Measurements from ENCODE around the gene PTH2.

The PTH2 gene

DNA sequence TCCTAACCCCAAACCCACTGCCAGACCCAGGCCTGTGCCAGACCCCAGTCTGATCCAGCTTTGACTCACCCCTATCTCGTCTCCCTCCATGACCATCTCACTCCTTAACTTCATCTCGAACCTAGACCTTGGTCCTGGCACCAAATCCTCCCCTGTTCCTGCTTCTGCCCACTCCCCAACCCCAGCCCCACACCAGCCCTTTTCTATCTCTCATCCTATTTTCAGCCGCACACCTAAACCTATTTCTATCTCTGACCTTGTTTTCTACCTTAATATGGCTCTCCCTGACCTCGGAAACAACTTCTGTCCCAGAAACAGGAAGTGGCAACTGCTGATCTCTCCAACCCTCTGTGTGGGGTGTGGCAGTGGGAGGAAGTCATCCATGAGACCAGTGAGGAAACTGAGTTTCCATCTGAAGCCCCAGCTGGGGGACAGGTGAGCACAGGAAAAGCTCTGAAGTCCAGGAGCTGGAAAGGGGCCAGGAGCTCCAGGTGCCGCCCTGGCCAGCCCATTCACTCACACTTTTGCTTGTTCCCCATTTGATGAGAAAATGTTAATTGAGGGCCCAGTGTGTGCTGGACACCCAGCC lies 13.7 kb downstream of the PTH2 start:
- DNase-seq: no peak

DNA sequence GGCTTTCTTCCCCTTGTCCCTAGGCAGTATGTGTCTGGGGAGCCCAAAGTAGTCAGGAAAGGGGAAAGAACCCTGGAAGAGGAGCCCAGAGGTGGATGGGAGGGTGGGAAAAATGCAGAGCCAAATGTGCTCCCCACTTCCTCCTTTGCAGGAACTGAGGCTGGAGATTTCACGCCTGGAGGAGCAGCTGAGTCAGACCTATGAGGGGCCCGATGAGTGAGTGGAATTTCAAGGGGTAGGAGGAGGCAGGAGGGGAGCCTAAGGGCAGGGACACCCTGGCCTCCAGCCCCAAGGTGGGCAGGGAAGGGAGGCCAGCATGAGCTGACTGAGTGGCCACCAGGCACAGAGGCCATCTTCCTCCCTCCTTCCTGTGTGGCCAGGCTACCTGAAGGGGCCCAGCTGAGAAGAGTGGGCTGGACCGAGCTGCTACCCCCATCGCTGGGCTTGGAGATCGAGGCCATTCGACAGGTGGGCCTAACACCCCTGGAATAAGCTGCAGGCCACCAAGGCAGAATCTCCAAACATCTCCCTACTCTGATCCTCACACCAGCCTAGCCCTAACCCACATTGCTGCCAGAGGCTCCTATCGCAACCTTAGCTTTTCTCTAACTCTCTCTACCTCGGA lies 14.3 kb downstream of the PTH2 start:
- no peak for DNase-seq

DNA sequence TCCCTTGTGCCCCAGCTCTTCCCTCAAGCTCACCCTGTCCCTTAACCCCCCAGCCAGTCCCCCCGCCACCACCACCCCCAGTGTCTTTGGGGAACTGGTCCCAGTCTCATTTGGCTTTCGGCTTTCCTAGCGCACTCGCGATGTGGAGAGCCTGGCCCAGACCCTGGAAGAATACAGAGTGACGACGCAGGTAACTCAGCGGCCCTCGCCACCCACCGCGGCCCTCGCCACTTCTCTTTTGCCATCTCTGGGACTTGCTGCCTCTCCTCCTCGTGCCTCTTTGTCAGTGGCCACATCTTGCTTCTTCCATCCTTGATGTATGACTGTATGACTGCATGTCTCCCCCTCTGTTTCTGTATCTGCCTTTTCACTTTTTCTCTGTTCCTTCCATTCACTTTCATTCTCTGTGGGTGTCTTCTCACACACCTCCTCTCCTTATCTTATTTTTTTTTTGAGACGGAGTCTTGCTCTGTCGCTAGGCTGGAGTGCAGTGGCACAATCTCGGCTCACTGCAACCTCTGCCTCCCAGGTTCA lies 15.7 kb downstream of the PTH2 start:
- no peak for DNase-seq

DNA sequence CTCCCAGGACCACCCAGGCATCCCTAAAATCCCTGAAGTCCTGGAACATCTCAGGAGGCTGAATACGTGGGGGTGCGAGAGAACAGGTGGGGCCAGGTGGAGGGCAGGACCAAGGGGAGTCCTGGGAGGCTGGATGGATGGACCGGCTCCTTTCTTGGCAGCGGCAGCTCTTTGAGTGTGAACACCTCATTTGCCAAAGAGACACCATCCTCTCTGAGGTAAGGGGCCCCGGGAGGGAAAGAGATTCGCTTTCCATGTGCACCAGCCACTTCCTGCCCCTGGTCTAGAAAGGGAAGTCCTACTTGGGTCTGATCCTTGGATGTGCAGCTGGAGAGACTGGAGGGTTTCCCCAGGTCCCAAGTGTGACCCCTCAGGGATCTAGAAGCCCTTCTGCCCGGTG lies 16.2 kb downstream of the PTH2 start:
- DNase-seq: no peak

DNA sequence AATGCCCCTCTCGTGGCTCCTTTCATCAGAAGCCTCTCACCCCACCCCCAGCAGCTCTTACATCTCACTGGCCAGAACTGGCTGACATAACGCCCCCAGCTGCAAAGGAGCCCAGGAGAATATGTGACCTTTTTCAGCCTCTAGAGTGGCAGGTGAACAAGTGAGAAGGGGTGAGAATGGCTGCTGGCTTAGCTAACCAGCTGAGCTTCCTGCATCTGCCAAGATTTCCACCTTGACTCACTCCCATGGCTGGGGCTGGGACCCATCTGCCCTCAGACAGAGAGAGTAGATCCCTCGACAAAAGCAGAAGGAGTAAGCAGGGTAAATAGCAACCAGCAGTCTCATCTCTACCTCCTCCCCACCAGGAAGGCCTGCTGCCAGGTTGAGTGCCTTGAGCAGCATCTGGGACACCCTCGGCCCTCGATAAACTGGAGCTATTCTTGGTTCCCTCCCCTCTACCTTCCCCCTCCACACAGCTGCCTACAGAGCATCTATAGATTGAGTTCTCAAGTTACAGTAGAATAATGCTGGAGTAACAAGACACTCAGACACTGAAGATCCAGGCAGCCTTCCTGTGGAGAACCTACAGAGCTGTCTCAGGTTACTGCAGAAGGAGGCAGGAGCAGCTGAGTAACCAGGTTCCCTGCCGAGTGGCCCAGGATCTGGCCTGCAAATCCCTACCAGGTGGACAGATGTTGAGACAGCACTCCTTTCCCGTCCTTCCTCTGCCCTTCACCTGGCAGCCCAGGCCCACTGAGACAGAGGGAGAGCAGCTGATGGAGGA lies 19.6 kb downstream of the PTH2 start:
- DNase-seq: peak in 1 of 2 experiments; percentile 39

DNA sequence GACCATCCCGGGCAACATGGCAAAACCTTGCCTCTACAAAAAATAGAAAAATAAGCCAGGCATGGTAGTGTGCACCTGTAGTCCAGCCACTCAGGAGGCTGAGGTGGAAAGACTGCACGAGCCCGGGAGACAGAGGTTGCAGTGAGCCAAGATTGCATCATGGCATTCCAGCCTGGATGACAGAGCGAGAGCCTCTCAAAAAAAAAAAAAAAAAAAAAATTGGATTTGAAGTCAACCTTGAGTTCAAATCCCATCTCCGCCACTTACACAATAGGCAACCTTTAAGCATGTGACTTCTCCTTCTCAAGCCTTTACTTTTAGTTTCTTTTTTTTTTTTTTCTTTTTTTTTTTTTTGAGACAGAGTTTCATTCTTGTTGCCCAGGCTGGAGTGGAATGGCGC lies 23.2 kb downstream of the PTH2 start:
- no peak for DNase-seq

DNA sequence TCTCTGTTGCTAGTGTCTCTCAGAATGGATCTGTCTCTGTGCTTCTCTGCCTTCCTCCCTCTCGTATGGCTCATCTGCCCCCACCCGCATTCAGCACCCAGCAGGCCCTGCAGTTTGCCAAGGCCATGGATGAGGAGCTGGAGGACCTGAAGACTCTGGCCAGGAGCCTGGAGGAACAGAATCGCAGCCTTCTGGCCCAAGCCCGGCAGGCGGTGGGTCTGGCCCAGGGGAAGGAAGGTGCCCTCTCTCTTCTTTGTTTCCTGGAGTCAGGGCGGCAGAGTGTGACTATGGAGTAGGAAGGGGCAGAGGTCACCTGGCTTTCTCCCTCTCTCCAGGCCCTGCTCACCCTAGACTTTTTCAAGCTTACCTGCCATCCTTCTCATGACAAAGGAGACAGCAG lies 24.3 kb downstream of the PTH2 start:
- no peak for DNase-seq

DNA sequence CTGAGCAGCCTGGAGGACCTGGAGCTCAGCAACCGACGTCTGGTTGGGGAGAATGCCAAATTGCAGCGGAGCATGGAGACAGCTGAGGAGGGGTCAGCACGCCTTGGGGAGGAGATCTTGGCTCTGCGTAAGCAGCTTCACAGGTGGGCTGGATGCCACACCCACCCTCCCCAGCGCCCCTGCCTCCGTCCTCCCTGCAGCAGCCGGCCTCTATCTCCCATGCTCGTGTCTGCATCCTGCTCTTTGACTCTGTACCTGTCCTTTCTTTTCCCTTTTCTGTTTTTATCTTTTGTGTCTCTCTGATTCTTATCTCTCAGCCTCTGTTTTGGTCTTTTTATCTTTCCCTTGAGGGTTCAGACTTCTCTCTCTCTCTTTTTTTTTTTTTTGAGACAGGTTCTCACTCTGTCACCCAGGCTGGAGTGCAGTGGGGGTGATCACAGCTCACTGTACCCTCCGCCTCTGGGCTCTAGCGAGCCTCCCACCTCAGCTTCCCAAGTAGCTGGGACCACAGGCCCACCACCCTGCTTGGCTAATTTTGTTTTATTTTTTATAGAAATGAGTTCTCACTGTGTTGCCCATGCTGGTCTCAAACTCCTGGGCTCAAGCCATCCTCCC lies 25.1 kb downstream of the PTH2 start:
- DNase-seq: no peak

DNA sequence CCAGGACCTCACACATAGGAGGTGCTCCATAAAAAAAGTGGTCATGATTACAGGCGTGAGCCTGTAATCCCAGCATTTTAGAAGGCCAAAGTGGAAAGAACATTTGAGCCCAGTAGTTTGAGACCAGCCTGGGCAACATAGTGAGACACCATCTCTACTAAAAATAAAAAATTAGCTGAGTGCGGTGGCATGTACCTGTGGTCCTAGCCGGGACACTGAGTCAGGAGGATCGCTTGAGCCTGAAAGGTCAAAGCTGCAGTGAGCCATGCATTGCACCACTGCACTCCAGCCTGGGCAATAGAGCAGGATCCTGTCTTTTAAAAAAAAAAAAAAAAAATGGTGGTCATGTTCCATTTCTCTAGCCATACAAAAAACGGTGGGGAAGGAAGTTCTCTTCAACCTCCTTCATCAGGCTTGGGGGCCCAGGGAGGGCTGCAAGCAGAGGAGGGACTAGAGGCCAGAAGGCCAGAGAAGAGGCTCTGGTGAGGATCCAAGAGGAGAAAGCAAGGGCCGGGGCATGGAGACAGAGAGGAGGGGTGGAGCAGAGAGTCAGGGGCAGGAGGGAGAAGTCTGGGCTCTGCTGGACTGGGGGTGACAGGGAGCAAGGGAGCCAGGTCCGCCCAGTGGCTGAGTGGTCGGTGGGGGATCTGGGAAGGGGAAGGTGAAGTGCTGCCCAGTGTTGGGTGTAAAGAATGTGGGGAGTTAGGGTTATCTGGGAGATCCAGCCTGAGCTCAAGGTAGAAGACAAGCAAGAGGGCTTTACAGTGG lies 26.3 kb downstream of the PTH2 start:
- no peak for DNase-seq

DNA sequence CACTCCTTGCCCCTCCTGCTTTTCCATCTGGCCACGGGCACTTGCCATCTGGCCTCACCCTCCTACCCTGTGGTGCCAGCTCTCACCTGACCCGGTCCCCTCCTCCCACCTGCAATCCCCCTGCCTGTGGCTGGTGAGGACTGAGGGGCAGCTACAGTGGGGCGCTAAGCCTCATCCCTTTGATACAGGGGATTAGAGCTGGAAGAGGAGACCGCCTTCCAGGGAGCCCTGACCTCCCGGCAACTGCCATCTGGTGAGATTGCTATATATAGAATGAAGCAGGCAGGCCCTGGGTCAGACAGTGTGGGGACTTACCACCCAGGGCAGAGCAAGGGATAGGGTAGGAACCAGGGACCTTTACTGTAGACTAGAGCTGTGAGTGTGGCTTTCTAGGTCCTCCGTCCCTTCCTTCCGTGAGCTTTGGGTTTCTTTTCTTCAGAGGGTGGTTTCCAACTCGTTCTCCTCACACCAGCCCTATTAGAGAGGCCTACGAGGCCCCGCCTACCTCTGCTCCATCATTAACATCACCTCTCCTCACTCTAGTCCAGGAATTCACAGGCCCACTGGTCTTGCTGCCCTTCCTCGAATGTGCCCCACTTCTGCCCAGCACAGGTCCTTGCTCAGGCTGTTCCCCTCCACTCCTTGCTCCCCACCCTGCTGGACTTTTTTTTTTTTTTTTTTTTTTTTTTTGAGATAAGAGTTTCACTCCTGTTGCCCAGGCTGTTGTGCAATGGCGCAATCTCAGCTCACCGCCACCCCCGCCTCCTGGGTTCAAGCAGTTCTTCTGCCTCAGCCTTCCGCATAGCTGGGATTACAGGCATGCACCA lies 27.4 kb downstream of the PTH2 start:
- no peak for DNase-seq

DNA sequence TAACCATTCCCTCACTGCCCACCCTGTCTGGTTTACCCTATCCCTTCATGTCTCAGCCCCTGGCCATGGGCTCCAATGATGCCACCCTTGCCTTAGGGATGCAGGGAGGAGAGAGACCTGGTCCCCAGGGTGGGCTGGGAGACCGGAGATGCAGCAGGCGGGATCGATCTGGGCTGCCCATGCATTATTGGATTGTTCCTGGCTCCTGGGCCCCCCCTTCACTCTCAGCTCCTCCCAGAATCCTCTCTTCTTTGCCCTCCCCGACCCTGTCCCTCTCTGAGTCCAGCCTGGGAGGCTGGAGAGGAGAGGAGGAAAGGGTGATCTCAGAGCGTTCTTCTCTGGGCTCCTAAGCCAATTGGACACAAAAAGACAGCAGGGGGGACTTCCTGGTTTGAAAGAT lies 29.4 kb downstream of the PTH2 start:
- DNase-seq: no peak

DNA sequence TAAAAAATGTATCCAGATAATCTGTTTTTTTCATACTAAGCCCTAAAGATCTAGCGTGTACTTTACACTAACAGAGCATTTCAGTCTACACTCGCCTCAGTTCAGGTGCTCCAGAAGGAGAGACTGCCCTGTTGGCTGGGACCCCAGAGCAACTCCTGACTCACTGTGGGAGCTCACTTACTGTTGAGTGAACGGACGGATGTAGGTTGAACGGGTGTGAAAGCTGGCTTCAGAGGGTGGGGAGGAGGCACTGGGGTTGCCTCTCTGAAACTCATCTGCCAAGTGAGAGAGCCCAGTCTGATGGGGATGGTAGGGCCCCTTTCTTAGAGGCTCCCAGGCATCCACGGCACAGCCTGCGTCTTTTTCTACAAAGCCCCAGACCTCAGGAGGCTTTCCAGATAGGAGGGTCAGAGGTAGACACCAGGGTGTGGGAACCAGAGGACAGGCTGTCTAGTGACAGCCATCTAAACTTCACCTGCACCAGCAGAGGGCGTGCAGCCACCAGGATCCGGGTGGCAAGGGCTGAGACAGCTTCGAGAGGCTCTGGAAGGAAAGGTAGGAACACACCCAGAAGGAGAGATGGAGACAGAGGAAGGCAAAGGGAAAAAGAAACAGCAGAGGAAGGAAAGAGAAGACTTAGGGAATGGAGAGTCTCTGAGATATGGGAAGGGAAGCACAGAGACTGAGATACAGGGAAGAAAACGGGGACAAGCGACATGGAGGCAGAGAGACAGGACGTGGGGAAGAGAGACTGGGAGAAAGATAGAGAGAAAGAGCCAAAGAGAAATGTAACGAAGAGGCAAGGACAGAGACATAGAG lies 31.5 kb downstream of the PTH2 start:
- peak; percentile 61 to 87 for DNase-seq

DNA sequence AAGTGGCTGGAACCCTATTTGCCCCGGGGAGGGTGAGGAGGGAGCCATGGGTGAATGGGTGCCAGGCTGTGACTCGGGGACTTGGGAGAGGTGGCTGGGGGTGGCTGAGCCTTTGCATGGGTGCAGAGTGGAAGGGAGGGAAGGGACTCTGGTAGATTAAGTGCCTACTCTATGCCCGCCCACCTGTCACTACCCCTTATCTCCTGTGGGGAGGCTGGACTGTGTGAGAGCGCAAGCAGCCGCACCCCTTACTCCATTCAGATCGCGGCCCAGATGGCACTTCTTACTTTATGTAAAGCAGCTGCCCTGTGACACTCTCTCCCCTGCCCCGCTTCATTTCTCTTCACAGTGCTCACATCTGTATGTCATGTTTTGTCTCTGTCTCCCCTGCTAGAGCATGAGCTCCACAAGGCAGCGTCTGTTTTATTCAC lies 32.3 kb downstream of the PTH2 start:
- no peak for DNase-seq

DNA sequence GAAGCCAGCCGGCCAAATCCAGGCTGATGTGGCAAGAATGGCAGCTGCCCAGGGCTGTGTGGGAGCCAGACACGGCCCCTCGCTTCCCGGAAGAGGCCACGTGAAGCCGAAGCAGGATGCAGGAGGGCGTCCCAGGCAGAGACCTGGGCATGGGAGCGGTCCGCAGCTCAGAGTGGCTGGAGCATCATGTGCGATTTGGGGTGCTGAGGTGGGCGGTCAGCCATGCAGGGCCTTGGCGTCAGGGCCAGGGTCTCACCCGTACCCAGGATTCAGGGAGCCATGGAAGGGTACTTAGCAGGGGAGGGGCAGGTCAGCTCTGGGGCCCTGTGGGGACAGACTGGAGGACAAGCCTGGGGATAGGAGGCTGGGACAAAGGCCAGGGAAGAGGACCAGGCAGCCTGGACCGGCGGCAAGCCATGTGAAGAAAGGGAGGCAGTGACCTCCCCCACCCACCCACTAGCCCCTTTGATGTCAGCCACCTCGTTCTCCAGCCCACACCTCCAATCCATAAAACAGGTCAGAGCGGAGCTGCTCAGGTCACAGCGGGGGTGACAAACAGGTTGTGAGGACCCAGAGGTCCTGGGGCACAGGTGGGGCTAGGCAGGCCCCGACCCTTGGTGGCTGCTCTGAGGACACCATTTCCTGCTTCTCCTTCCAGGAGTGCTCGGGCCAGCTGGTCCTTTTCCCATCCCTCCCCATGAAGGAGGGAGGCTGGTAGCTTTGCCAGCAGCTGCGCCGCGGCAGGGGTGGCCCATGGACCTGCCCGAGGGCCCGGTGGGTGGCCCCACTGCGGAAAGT lies 32.9 kb downstream of the PTH2 start:
- DNase-seq: no peak

DNA sequence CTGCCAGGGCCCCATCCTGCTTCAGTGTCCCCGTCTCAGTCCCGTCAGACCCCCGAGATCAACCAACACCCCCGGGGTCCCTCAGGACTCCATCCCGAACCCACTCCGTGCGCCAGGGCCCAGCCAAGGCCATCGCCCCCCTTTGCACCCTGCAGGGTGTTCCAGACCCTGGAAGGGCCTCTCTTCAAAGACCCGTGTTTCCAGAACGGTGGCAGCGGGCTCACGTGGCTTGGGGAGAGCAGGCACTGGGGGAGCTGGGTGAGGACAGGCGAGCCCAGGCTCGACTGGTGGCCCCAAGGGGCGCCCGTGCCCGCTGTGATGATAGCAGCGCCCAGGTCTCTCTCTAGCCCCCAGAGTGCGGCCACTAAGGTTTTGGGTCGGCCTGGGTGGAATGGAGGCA lies 33.8 kb downstream of the PTH2 start:
- DNase-seq: no peak

DNA sequence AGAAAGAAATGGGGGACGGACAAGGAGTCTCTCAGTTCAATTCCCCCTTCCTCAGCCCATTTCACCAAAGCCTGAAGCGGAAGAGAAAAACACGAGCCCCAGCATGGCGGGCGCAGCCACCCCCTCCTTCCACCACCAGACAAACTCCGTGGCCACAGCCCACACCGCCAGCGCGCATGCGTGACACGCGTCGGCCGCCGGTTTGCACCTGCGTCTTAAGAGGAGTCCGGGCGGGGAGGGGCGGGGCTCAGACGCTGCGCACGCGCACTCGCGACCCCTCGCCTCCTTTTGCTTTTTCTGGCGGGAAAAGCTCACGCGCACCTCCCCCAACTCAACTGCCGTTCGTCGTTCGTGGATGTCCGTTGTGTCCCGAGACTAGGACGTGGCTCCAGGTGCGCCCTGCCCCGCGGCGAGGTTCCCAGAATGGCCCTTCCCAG lies 35.3 kb downstream of the PTH2 start, which contains the start of gene KASH5:
Gene KASH5, plus strand, starts transcription at position 314 of the 437 bp plus-strand sequence. CDS start 2,635 bp downstream, outside the sequence.
- no peak for DNase-seq

DNA sequence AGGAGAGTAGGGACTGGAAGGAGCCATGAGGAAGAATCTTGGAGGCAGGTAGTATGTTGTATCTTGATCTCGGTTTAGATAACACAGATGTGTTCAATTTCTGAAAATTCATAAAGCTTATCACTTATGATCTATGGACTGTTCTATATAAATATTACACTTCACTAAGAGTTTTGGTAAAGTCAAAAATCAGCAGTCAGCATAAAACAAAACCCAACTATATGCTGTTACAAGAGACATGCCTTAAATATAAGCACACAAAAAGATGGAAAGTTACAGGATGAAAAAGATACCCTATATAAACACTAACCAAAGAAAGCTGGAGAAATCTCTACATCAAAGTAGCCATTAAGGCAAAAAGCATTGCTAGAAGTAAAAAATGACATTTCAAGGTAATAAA lies 39.6 kb downstream of the PTH2 start:
- DNase-seq: no peak

DNA sequence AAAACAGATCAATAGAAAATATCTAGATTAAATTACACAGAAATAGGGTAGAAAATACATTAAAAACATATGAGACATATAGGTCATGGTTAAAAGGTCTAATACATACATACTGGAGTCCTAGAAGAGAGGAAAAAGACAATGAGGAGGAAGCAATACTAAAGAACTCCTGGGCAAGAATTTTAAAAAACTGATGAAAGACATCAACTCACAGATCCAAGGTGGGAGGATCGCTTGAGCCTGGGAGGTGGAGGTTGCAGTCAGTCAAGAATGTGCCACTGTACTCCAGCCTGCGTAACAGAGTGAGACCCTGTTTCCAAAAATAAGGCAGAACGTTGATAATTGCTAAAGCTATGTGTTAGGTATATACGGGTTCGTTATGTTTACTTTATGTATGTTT lies 40.6 kb downstream of the PTH2 start:
- no peak for DNase-seq

DNA sequence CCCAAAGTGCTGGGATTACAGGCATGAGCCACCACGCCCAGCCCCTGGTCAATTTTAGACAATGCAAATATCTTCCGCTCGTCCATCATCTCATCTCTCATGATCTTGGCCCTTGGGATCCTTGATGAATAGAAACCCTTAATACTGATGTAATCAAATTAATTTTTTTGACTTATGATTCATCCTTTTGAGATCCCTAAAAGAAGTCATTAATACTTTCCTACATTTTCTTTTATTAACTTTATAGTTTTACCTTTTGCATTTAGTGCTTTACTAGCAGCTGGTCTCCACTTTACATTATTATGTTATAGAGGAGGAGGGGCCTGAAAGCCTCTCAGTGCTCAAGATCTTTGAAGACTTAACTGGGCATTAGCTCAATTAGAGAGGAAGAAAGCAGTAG lies 42.9 kb downstream of the PTH2 start:
- no peak for DNase-seq

DNA sequence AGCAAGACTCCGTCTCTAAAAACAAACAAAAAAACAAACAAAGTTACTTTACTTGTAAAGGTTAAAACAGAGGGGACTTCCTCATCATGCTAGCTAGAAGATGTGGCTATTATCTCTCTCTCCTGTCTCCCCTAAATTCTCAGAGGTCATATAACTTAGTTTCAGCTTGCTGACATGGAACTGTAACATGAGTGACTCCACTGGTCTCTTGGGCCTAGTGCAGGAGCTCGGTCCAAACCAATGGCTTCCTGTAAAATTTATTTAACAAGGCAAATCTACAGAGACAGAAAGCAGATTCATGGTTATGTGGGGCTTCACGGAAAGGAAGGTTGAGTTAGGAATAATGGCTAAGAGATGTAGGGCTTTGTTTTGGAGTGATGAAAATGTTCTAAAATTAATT lies 44.7 kb downstream of the PTH2 start:
- no peak for DNase-seq

All from NCI-H446 (cell line).